Activated CD4-positive, CD25-positive, alpha-beta regulatory T cell treated with anti-CD3 and anti-CD28 coated beads, Interleukin-2, amount 50 U/mL, for 72 hours (primary cell): ENCODE data around the gene SIN3B.

Experiments used
- DNase-seq: peaks from one replicate; pipeline ENCODE4 v3.0.0; 2021

Gene SIN3B

GRCh38 chr19:16824658-16825311, 4.4 kb upstream of the SIN3B start:
- DNase-seq = no peak

DNA sequence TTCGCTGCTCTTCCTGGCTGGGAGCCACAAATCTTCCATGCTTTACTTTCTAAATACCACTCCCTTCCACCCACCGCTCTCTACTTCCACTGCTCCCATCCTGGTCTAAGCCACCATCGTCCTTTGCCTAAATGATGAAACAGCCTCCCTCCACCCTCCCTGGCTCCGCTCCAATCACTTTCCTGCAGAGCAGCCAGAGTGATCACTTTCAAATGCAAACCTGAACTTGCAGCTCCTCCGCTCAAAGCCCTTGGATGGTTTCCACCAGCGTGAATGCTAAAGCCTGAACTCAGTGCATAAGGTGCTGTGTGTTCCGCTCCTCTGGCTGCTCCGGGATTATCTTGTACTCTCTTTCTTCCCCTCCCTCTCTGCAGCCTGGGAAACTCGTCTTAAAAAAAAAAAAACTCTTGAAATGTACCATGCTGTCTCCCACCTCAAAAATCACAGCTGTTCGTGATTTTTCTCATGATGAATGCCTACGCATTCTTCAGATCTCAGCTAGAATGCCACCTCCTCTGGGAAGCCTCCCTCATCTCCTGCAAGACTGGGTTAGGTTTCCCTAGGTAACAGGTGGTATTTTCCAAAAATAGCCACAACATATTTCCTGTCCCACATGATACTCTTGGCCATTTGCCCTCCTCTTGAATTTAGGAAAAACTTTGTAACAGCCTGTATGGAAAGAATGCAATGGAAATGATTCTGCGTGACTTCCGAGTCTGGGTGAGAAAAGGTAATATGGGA, 3.7 kb upstream of the SIN3B start:
- no peak for DNase-seq

DNA sequence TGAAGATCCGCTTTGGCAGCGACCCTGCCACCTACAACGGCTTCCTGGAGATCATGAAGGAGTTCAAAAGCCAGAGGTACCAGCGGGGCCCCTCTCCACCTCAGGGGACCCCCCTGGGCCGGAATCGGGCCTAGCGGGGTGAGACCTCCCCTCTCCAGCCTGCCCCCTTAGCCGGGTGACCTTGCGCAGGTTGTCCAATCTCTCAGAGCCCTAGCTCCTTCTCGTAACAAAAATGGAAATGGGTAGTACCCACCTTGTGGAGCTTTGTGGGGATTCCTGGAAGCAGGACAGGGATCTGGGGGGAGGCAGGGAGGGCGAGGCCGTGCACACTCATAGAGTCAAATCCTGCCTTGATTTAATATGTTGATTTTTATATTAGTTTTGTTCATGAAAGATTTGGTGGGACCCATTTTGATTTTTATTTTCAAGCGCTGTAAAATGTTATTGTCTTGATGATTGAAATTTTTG, 658 bp downstream of the SIN3B start:
- DNase-seq = no peak

DNA sequence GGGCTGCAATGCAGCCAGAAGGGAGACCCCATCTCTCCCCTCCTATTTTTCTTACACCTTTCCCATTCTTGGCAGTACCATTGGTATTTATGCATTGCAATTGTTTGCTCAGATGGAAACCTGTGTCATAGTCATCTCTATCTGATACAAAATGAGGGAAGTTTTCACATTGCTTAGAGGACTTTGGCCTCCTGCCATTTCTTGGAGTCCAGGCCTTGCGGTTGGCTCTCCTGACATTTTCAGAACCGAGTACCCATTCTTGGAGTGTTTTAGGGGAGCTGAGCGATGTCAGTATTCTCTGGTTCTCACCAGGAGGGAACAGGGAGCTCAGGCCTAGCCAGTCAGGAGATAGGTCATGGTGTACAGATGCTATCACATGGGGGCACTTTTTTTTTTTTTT, 1.5 kb downstream of the SIN3B start:
- no peak for DNase-seq

GRCh38 chr19:16831531-16831930, 2.3 kb downstream of the SIN3B start:
- no peak for DNase-seq

GRCh38 chr19:16834747-16835146, 5.5 kb downstream of the SIN3B start:
- DNase-seq = no peak

DNA sequence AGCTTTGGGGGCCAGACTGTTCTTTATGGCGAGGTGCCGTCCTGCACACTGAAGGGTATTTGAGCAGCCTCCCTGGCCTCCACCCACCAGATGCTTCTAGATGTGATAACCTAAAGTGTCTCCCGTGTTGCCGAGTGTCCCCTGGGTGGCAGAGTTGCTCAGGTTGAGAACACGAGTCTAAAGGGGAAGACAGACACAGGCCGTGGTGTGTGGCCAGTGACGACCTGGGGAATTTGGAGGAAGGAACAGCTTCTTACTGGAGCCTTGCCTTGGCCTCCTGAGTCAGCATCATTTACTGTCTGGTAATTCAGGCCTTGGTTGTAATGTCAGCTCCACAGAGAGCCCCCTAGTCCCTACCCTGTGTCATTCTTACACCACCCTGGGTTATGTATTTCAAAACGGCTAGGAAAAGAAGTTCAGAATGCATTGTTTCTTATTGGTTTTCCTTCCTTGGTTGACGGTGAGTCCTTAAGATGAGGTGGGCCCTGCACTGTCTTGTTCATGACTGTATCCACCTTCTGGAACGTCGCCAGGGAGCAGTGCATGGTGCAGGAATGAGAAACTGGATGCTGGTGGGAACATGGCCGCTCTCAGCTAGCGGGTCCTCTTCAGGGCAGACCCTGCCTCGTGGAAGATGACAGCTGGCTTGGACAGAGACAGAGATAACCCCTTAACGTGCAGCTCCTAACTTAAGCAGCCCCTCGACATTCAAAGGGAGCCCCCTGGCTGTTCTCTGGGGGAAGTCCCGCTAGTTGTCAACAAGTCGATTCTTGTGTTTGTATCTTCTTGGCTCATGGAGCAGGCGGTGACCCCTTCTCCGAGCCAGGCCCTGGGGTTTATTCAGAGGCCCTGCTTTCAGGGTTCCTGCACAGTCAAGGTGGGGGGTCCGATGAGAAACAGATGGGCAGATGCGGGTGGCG, 7.2 kb downstream of the SIN3B start:
- DNase-seq = no peak

DNA sequence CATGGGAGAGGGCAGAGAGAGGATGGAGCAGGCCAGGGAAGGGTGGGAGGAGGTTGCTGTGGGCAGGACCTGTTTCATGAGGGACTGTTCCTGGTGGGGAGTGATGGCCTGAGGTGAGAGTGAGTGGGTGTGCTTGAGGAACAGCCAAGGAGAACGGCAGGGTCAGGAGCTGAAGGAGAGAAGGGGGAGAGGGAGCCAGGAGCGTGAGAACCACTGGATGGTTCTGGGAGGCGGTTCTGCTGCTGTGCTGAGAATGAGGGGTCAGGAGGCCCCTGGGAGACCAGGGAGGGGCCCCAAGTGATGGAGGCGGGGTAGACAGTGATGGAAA, 7.8 kb downstream of the SIN3B start:
- DNase-seq = no peak

DNA sequence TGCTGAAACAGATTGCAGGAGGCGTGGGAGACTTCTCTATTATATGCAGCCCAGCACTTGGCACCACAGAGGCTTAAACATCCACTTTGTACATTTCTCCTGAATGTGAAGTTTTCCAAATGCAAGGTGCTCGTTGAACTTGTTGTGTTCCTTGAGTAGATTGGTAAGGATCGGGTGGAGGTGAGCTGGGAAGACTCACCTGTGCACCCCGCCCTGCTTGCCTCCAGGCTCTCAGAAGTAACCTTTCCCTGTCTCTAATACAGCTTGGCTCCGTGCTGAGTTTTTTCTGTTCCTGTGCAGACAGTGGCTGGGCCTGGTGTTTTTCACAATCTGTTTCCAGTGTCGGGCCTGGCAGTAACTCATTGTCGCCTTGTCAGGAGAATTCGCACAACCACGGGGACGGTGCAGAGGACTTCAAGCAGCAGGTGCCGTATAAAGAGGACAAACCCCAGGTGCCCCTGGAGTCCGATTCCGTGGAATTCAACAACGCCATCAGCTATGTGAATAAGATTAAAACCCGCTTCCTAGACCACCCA, 12.3 kb downstream of the SIN3B start:
- DNase-seq = no peak

DNA sequence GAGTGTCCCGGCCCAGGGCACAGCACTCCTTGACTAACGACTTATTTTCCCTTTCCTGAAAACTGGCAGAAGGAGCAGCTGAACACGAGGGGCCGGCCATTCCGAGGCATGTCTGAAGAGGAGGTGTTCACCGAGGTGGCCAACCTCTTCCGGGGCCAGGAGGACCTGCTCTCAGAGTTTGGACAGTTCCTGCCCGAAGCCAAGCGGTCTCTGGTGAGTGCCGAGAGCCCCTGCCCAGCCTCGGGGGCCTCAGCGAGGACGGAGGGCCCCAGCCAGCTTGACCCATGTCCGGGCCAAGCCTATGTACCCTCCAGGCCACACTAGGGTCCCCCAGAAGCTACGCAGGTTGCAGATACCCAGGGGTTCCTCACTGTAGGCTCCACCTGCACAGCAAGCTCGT, 17.7 kb downstream of the SIN3B start:
- DNase-seq = no peak

- DNase-seq = no peak
Measured at GRCh38 chr19:16847430-16847829, 18.2 kb downstream of the SIN3B start.

DNA sequence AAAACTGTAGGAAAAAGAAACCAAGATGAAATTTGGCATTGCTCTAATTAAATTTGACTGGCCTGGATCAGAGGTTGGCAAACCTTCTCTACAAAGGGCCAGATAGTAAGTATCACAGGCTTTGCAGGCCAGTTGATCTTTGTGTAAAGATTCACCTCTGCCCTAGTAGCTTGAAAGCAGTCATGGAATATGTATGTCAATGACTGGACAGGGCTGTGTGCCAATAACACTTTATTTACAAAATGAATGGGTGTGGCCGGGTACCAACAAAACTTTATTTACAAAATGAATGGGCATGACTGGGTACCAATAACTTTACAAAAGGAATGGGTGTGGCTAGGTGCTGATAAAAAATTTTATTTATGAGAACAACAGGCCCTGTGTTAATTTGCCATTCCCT, 20.0 kb downstream of the SIN3B start:
- DNase-seq = no peak

GRCh38 chr19:16850133-16850532, 20.9 kb downstream of the SIN3B start:
- no peak for DNase-seq

DNA sequence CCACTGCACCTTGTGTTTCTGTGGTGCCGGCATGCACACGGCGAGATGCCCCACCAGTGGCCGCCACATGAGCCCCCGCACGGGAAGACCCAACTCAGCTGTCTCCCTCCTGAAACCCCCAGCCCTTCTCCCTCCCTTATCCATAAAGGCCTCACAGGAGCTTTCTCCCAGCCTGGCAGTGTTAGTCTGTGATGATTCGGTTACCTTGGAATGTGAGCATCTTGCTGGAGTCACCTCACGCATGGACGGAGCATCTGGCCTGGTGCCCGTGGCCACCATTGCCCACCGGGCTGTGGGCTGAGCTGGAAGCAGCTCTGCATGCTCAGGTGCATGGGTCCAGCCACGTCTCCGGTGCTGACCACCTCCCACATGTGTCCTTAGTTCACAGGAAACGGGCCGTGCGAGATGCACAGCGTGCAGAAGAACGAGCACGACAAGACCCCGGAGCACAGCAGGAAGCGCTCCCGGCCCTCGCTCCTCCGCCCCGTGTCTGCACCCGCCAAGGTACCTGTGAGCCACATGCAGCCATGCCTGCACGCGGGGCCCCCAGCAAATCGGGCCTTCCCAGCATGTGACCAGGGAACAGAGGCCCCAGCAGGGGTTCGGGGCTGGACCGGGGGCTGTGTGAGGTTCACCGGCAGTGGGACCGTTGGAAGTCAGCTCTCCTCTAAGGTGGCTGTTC, 22.0 kb downstream of the SIN3B start:
- DNase-seq = no peak

DNA sequence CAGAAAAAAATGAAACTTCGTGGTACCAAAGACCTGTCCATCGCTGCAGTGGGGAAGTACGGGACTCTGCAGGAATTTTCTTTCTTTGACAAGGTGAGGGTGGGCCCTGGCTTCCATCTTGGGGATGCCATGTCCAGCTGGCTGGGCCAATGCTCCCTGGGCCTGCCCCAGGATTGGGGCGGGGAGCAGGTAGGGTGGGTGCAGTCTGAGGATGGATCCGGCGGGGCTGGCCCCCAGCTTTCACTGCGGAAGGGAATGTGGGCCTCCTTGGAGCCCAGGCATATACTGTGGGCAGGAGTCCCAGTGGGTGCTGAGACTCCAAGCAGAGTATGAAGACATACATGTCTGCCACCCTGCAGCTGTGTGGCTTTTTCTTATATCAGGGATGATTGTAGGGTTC, 23.9 kb downstream of the SIN3B start:
- no peak for DNase-seq

DNA sequence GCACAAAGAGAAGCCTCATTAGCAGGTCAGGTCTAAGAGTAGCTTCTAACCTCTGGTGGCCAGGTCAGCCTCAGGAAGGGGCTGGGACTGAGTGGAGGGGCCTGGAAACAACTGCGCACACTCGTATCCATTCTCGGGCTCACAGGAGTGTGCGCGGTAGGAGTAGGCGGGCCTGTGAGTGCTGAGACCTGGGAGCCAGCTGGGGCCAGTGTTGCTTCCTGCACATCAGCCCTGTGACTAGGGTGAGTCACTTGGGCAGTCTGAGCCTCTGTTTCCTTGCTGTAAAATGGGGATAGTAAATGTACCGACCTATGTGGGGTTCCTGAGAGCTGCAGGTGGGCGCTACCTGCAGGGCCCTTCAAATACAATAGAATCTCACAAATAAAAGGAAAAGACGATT, 26.9 kb downstream of the SIN3B start:
- no peak for DNase-seq

GRCh38 chr19:16859626-16860025, 30.4 kb downstream of the SIN3B start:
- no peak for DNase-seq

DNA sequence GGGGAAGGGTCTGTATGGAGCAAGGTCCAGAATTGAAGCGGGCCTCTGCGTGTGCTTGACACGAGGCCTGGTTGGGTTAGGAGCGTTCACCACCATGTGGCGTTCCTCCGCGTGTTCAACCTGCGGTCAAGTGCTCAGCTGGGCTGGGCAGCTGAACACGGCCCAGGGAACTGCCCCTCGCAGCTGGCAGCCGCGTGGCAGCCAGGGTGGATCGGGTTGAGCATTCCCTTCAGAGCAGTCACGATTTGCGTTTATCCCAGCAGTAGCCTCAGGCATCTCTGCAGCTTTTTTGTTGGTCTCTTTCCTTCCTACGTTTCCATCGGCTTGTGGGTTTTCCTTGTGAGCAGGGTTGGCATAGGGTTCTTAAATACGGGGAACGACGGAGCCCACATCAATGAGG, 30.9 kb downstream of the SIN3B start:
- DNase-seq = no peak

DNA sequence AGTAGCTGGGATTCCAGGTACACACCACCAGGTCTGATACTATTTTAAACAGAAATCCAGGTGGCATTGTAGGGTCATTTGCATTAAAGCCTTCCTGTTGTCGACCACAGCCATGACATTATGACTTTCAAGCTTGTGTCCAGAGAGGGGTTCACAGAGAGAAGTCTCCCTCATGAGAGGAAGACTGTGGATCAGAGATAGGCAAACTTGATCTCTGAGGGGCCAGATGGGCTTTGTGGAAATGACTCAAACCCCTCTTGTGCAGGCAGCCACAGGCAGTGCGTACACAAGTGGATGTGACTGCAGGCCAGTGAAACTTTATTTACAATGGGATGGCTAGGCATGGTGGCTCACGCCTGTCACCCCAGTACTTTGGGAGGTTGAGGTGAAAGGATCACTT, 31.8 kb downstream of the SIN3B start:
- no peak for DNase-seq

- no peak for DNase-seq
Measured at GRCh38 chr19:16861834-16862233, 32.6 kb downstream of the SIN3B start.

GRCh38 chr19:16862826-16863415, 33.7 kb downstream of the SIN3B start:
- DNase-seq = no peak

GRCh38 chr19:16867211-16867610, 38.0 kb downstream of the SIN3B start:
- no peak for DNase-seq
